WTC11 (cell line): ENCODE data around the gene RBFOX2. TPM values are rescaled to one million over a fixed set of nuclear protein-coding genes. Genes with fewer than 3 reads are reported as not detected.
A peak's percentile ranks its signal among the peaks of the same experiment; 100 is the strongest.

ENCODE experiments used
- ELF4 ChIP-seq: sonication (generic); formaldehyde crosslinking; IDR thresholded peaks from 2 replicates; pipeline ENCODE4 v1.8.1; 2022; ENCODE audit warnings: low read depth, mild to moderate bottlenecking, moderate library complexity, missing genetic modification reagents
- GABPB1 ChIP-seq: sonication (generic); formaldehyde crosslinking; IDR thresholded peaks from 2 replicates; pipeline ENCODE4 v1.8.1; 2023; ENCODE audit warnings: mild to moderate bottlenecking, missing genetic modification reagents
- IRF2 ChIP-seq: sonication (generic); formaldehyde crosslinking; IDR thresholded peaks from 2 replicates; pipeline ENCODE4 v1.8.0; 2022; ENCODE audit warnings: low read depth, missing genetic modification reagents, borderline replicate concordance
- JAZF1 ChIP-seq: fragments of 250-450 bp; sonication (Bioruptor Pico); IDR thresholded peaks from 2 replicates; pipeline ENCODE4 v1.9.0; 2021; ENCODE audit warnings: moderate library complexity, mild to moderate bottlenecking, inconsistent platforms
- JUN ChIP-seq: sonication (generic); formaldehyde crosslinking; IDR thresholded peaks from 2 replicates; pipeline ENCODE4 v1.8.0; 2023; ENCODE audit warnings: mild to moderate bottlenecking, missing genetic modification reagents
- MXD4 ChIP-seq: fragments of 250-450 bp; sonication (Bioruptor Pico); IDR thresholded peaks from 2 replicates; pipeline ENCODE4 v1.8.0; 2021; ENCODE audit warnings: mild to moderate bottlenecking, moderate library complexity, borderline replicate concordance
- MYBL2 ChIP-seq: sonication (generic); formaldehyde crosslinking; IDR thresholded peaks from 2 replicates; pipeline ENCODE4 v1.8.1; 2023; ENCODE audit warnings: mild to moderate bottlenecking, moderate library complexity, missing genetic modification reagents
- NFYB ChIP-seq: sonication (generic); formaldehyde crosslinking; conservative IDR thresholded peaks from 2 replicates; pipeline ENCODE4 v1.8.0; 2022; ENCODE audit warnings: low read depth, missing genetic modification reagents
- NR1H2 ChIP-seq: sonication (generic); formaldehyde crosslinking; IDR thresholded peaks from 2 replicates; pipeline ENCODE4 v1.9.0; 2021; ENCODE audit warnings: mild to moderate bottlenecking, moderate library complexity, missing genetic modification reagents
- RELA ChIP-seq: sonication (generic); formaldehyde crosslinking; IDR thresholded peaks from 2 replicates; pipeline ENCODE4 v1.8.1; 2022; ENCODE audit warnings: missing genetic modification reagents, mild to moderate bottlenecking, borderline replicate concordance
- SMAD3 ChIP-seq: sonication (generic); formaldehyde crosslinking; IDR thresholded peaks from 2 replicates; pipeline ENCODE4 v1.8.0; 2022; ENCODE audit warnings: missing genetic modification reagents, mild to moderate bottlenecking, borderline replicate concordance
- ZNF138 ChIP-seq: sonication (generic); formaldehyde crosslinking; conservative IDR thresholded peaks from 2 replicates; pipeline ENCODE4 v1.8.1; 2022; ENCODE audit warnings: mild to moderate bottlenecking, moderate library complexity, missing genetic modification reagents
- ZNF671 ChIP-seq: fragments of 250-450 bp; sonication (Bioruptor Pico); IDR thresholded peaks from 2 replicates; pipeline ENCODE4 v1.8.0; 2021; ENCODE audit warnings: mild to moderate bottlenecking
- total RNA-seq: library from RNA; stranded (reverse); gene quantifications from 3 replicates; pipeline ENCODE4 v1.2.3, GENCODE V29; 2021
- TF ChIP-seq, protein P1 (sequence below): sonication (generic); formaldehyde crosslinking; IDR thresholded peaks from 2 replicates; pipeline ENCODE4 v1.8.0; 2023; ENCODE audit warnings: missing genetic modification reagents, mild to moderate bottlenecking, borderline replicate concordance
- TF ChIP-seq, protein P2 (sequence below): sonication (generic); formaldehyde crosslinking; IDR thresholded peaks from 2 replicates; pipeline ENCODE4 v1.8.0; 2022; ENCODE audit warnings: mild to moderate bottlenecking, missing genetic modification reagents
- TF ChIP-seq, protein P3 (sequence below): sonication (generic); formaldehyde crosslinking; IDR thresholded peaks from 2 replicates; pipeline ENCODE4 v1.8.1; 2022; ENCODE audit warnings: low read depth, missing genetic modification reagents, borderline replicate concordance
- TF ChIP-seq, protein P4 (sequence below): fragments of 250-450 bp; sonication (Bioruptor Pico); IDR thresholded peaks from 2 replicates; pipeline ENCODE4 v2.1.2; 2022; ENCODE audit warnings: mild to moderate bottlenecking, moderate library complexity
- TF ChIP-seq, protein P5 (sequence below): sonication (generic); formaldehyde crosslinking; IDR thresholded peaks from 2 replicates; pipeline ENCODE4 v1.8.1; 2023; ENCODE audit warnings: mild to moderate bottlenecking, missing genetic modification reagents, moderate library complexity
- TF ChIP-seq, protein P6 (sequence below): sonication (generic); formaldehyde crosslinking; IDR thresholded peaks from 2 replicates; pipeline ENCODE4 v1.8.0; 2023; ENCODE audit warnings: missing genetic modification reagents
- TF ChIP-seq, protein P7 (sequence below): sonication (generic); formaldehyde crosslinking; IDR thresholded peaks from 2 replicates; pipeline ENCODE4 v1.8.1; 2023; ENCODE audit warnings: mild to moderate bottlenecking, missing genetic modification reagents
- TF ChIP-seq, protein P8 (sequence below): fragments of 200-600 bp; IDR thresholded peaks from 2 replicates; pipeline ENCODE4 v1.8.0; 2022; ENCODE audit warnings: antibody characterized with exemption

Gene RBFOX2
- total RNA-seq, 1 experiment from 2014 or later, result 107 TPM

DNA sequence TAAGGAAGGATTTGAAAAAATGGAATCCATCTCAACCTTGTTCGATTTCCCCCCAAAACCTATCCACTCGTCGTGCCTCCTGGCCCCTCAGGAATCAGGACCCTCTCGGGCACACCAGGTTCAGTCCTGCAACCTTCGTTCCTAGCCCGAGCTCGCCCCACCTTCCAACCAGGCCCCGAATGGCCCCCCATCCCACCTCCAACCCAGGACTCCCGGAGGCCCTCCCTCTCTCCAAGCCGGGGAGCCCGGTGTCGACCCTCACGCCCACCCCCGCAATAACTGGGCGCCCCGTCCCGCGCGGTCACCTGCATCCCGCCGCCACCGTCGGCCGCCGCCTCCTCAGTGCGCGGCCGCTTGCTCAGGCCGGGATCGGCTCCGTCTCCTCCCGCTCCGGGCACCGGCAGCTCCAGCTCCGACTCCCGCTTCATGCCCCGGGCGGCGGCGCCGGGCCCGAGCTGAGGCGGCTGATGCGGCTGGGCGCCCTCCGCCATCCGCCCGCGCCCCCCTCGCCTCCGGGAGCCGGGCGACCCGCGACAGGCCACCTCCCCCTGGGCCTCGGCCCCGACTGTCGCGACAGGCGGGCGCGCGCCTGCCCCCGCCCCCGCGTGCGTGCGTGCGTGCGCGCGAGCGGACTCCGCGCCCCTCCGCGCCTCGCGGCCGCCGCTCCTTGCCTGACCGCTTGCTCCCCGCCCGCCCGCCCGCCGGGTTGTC, 534 bp downstream of the RBFOX2 start (continued):
- TF ChIP-seq, protein P1, sequence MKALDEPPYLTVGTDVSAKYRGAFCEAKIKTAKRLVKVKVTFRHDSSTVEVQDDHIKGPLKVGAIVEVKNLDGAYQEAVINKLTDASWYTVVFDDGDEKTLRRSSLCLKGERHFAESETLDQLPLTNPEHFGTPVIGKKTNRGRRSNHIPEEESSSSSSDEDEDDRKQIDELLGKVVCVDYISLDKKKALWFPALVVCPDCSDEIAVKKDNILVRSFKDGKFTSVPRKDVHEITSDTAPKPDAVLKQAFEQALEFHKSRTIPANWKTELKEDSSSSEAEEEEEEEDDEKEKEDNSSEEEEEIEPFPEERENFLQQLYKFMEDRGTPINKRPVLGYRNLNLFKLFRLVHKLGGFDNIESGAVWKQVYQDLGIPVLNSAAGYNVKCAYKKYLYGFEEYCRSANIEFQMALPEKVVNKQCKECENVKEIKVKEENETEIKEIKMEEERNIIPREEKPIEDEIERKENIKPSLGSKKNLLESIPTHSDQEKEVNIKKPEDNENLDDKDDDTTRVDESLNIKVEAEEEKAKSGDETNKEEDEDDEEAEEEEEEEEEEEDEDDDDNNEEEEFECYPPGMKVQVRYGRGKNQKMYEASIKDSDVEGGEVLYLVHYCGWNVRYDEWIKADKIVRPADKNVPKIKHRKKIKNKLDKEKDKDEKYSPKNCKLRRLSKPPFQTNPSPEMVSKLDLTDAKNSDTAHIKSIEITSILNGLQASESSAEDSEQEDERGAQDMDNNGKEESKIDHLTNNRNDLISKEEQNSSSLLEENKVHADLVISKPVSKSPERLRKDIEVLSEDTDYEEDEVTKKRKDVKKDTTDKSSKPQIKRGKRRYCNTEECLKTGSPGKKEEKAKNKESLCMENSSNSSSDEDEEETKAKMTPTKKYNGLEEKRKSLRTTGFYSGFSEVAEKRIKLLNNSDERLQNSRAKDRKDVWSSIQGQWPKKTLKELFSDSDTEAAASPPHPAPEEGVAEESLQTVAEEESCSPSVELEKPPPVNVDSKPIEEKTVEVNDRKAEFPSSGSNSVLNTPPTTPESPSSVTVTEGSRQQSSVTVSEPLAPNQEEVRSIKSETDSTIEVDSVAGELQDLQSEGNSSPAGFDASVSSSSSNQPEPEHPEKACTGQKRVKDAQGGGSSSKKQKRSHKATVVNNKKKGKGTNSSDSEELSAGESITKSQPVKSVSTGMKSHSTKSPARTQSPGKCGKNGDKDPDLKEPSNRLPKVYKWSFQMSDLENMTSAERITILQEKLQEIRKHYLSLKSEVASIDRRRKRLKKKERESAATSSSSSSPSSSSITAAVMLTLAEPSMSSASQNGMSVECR (CRISPR knock-in tag), result 0 out of 2 replicates have a peak, but pooled peaks have one; percentile 10
- TF ChIP-seq MYBL2 (no peak), MXD4 (CRISPR knock-in tag) (no peak), JAZF1 (no peak), IRF2 (CRISPR knock-in tag) (no peak), ZNF138 (no peak), JUN (CRISPR knock-in tag) (no peak), NR1H2 (CRISPR knock-in tag) (no peak), GABPB1 (CRISPR knock-in tag) (no peak), NFYB (CRISPR knock-in tag) (no peak), ELF4 (CRISPR knock-in tag) (no peak), RELA (CRISPR knock-in tag) (no peak), SMAD3 (CRISPR knock-in tag) (no peak), ZNF671 (CRISPR knock-in tag) (no peak)
- TF ChIP-seq, protein P2, sequence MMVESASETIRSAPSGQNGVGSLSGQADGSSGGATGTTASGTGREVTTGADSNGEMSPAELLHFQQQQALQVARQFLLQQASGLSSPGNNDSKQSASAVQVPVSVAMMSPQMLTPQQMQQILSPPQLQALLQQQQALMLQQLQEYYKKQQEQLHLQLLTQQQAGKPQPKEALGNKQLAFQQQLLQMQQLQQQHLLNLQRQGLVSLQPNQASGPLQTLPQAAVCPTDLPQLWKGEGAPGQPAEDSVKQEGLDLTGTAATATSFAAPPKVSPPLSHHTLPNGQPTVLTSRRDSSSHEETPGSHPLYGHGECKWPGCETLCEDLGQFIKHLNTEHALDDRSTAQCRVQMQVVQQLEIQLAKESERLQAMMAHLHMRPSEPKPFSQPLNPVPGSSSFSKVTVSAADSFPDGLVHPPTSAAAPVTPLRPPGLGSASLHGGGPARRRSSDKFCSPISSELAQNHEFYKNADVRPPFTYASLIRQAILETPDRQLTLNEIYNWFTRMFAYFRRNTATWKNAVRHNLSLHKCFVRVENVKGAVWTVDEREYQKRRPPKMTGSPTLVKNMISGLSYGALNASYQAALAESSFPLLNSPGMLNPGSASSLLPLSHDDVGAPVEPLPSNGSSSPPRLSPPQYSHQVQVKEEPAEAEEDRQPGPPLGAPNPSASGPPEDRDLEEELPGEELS (CRISPR knock-in tag), result peak; percentile 19; the same call in 1 of the 2 replicates
- TF ChIP-seq, protein P3, sequence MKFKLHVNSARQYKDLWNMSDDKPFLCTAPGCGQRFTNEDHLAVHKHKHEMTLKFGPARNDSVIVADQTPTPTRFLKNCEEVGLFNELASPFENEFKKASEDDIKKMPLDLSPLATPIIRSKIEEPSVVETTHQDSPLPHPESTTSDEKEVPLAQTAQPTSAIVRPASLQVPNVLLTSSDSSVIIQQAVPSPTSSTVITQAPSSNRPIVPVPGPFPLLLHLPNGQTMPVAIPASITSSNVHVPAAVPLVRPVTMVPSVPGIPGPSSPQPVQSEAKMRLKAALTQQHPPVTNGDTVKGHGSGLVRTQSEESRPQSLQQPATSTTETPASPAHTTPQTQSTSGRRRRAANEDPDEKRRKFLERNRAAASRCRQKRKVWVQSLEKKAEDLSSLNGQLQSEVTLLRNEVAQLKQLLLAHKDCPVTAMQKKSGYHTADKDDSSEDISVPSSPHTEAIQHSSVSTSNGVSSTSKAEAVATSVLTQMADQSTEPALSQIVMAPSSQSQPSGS (CRISPR knock-in tag), result no peak
- TF ChIP-seq, protein P4, sequence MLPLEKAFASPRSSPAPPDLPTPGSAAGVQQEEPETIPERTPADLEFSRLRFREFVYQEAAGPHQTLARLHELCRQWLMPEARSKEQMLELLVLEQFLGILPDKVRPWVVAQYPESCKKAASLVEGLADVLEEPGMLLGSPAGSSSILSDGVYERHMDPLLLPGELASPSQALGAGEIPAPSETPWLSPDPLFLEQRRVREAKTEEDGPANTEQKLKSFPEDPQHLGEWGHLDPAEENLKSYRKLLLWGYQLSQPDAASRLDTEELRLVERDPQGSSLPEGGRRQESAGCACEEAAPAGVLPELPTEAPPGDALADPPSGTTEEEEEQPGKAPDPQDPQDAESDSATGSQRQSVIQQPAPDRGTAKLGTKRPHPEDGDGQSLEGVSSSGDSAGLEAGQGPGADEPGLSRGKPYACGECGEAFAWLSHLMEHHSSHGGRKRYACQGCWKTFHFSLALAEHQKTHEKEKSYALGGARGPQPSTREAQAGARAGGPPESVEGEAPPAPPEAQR (CRISPR knock-in tag), result no peak
- TF ChIP-seq, protein P5, sequence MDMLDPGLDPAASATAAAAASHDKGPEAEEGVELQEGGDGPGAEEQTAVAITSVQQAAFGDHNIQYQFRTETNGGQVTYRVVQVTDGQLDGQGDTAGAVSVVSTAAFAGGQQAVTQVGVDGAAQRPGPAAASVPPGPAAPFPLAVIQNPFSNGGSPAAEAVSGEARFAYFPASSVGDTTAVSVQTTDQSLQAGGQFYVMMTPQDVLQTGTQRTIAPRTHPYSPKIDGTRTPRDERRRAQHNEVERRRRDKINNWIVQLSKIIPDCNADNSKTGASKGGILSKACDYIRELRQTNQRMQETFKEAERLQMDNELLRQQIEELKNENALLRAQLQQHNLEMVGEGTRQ (CRISPR knock-in tag), result peak; percentile 45
- TF ChIP-seq, protein P6, sequence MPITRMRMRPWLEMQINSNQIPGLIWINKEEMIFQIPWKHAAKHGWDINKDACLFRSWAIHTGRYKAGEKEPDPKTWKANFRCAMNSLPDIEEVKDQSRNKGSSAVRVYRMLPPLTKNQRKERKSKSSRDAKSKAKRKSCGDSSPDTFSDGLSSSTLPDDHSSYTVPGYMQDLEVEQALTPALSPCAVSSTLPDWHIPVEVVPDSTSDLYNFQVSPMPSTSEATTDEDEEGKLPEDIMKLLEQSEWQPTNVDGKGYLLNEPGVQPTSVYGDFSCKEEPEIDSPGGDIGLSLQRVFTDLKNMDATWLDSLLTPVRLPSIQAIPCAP (CRISPR knock-in tag), result no peak
- TF ChIP-seq, protein P7, sequence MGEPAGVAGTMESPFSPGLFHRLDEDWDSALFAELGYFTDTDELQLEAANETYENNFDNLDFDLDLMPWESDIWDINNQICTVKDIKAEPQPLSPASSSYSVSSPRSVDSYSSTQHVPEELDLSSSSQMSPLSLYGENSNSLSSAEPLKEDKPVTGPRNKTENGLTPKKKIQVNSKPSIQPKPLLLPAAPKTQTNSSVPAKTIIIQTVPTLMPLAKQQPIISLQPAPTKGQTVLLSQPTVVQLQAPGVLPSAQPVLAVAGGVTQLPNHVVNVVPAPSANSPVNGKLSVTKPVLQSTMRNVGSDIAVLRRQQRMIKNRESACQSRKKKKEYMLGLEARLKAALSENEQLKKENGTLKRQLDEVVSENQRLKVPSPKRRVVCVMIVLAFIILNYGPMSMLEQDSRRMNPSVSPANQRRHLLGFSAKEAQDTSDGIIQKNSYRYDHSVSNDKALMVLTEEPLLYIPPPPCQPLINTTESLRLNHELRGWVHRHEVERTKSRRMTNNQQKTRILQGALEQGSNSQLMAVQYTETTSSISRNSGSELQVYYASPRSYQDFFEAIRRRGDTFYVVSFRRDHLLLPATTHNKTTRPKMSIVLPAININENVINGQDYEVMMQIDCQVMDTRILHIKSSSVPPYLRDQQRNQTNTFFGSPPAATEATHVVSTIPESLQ, result no peak
- TF ChIP-seq, protein P8, sequence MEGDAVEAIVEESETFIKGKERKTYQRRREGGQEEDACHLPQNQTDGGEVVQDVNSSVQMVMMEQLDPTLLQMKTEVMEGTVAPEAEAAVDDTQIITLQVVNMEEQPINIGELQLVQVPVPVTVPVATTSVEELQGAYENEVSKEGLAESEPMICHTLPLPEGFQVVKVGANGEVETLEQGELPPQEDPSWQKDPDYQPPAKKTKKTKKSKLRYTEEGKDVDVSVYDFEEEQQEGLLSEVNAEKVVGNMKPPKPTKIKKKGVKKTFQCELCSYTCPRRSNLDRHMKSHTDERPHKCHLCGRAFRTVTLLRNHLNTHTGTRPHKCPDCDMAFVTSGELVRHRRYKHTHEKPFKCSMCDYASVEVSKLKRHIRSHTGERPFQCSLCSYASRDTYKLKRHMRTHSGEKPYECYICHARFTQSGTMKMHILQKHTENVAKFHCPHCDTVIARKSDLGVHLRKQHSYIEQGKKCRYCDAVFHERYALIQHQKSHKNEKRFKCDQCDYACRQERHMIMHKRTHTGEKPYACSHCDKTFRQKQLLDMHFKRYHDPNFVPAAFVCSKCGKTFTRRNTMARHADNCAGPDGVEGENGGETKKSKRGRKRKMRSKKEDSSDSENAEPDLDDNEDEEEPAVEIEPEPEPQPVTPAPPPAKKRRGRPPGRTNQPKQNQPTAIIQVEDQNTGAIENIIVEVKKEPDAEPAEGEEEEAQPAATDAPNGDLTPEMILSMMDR, result no peak
